Subcutaneous abdominal adipose tissue (tissue), 5 donors: ENCODE measurements around the gene FEM1A.
"Not testable (repeated sequence)": the region's sequence is repeated elsewhere in the genome, so short reads cannot be mapped to it uniquely, and the experiment has no call there.

Source experiments
- H3K27ac ChIP-seq: one replicate; pipeline ENCODE4 v1.7.0; 2013; ENCODE audit warnings: low read depth, mild to moderate bottlenecking, inconsistent platforms, low read length, moderate library complexity
- H3K27me3 ChIP-seq, 5 donors: one replicate each; pipeline ENCODE4 v1.7.0; 2013; ENCODE audit warnings: low read length in 5 of 5, inconsistent platforms in 1 of 5; ENCODE audit not compliant: control insufficient read depth in 5 of 5, insufficient read depth in 4 of 5
- H3K36me3 ChIP-seq, 5 donors: one replicate each; pipeline ENCODE4 v1.7.0; 2013; ENCODE audit warnings: low read length in 5 of 5; ENCODE audit not compliant: control insufficient read depth in 5 of 5, insufficient read depth in 5 of 5
- H3K4me1 ChIP-seq, 5 donors: one replicate each; pipeline ENCODE4 v1.7.0; 2013; ENCODE audit warnings: low read length in 5 of 5, mild to moderate bottlenecking in 3 of 5, moderate library complexity in 1 of 5; ENCODE audit not compliant: control insufficient read depth in 5 of 5, insufficient read depth in 5 of 5
- H3K4me3 ChIP-seq, 5 donors: one replicate each; pipeline ENCODE4 v1.7.0; 2013; ENCODE audit warnings: low read length in 5 of 5, low read depth in 1 of 5
- H3K9ac ChIP-seq, 5 donors: one replicate each; pipeline ENCODE4 v1.7.0; 2013; ENCODE audit warnings: low read length in 5 of 5, mild to moderate bottlenecking in 4 of 5, moderate library complexity in 3 of 5
- H3K9me3 ChIP-seq, 5 donors: one replicate each; pipeline ENCODE4 v1.7.0; 2013; ENCODE audit warnings: low read length in 5 of 5; ENCODE audit not compliant: control insufficient read depth in 5 of 5
- donor health status: healthy.
- donor health status: healthy.
- donor health status: healthy.
- donor health status: healthy.
- donor health status: healthy.

The FEM1A gene

GRCh38 chr19:4823577-4823976 is 32.0 kb downstream of the FEM1A start:
- peaks cover 0 to 14% (median 5%) of the 10 kb centered on the region in 5 donors for H3K36me3 ChIP-seq
- H3K4me1 ChIP-seq = no peaks in the 10 kb centered on the region
- H3K4me3 ChIP-seq = no peak overlapping the region
- no peaks in the 10 kb centered on the region for H3K9me3 ChIP-seq
- H3K27me3 ChIP-seq = no peaks in the 10 kb centered on the region
- no peak overlapping the region for H3K9ac ChIP-seq
- H3K27ac ChIP-seq = no peak overlapping the region

- H3K4me1 ChIP-seq = peaks cover 4 to 22% (median 19%) of the 10 kb centered on the region in 5 donors
- H3K9me3 ChIP-seq = no peaks in the 10 kb centered on the region
- H3K9ac ChIP-seq = no peak overlapping the region
- no peak overlapping the region for H3K4me3 ChIP-seq
- peak overlapping the region; percentile 60 for H3K27ac ChIP-seq
- H3K36me3 ChIP-seq = no peaks in the 10 kb centered on the region
- no peaks in the 10 kb centered on the region for H3K27me3 ChIP-seq
Measured at GRCh38 chr19:4829001-4829712, 37.6 kb downstream of the FEM1A start.

- Histone ChIP-seq H3K27me3 (no peaks in the 10 kb centered on the region), H3K27ac (peak overlapping the region; percentile 96), H3K4me3 (peak overlapping the region; percentile 74 to 91 (median 85)), H3K9me3 (no peaks in the 10 kb centered on the region), H3K9ac (peak overlapping the region; percentile 83 to 98 (median 97)), H3K36me3 (no peaks in the 10 kb centered on the region), H3K4me1 (peaks cover 4 to 22% (median 19%) of the 10 kb centered on the region in 5 donors)
Measured at GRCh38 chr19:4830332-4830731, 38.8 kb downstream of the FEM1A start.

GRCh38 chr19:4830768-4831265 is 39.3 kb downstream of the FEM1A start:
- Histone ChIP-seq H3K4me3 (peak overlapping the region; percentile 74 to 91 (median 85)), H3K27ac (peak overlapping the region; percentile 96), H3K36me3 (no peaks in the 10 kb centered on the region), H3K27me3 (no peaks in the 10 kb centered on the region), H3K4me1 (peaks cover 4 to 22% (median 19%) of the 10 kb centered on the region in 5 donors), H3K9ac (peak overlapping the region; percentile 83 to 98 (median 97)), H3K9me3 (no peaks in the 10 kb centered on the region)

- H3K27me3 ChIP-seq = no peaks in the 10 kb centered on the region
- peak within 1 kb of the TSS; percentile 83 to 98 (median 97) for H3K9ac ChIP-seq
- H3K36me3 ChIP-seq = no peaks in the 10 kb centered on the region
- H3K4me3 ChIP-seq = peak within 1 kb of the TSS; percentile 74 to 91 (median 85)
- H3K4me1 ChIP-seq = peaks cover 4 to 22% (median 19%) of the 10 kb centered on the region in 5 donors
- no peaks in the 10 kb centered on the region for H3K9me3 ChIP-seq
- peak within 1 kb of the TSS; percentile 96 for H3K27ac ChIP-seq
Measured at GRCh38 chr19:4831304-4831978, 39.9 kb downstream of the FEM1A start, which contains the start of gene TICAM1. TSS of gene TICAM1 (minus strand) at chr19:4831712. CDS start at chr19:4818377, 13,335 bp downstream.

GRCh38 chr19:4831979-4832340 is 40.4 kb downstream of the FEM1A start:
- not testable (repeated sequence) for H3K36me3 ChIP-seq, H3K27me3 ChIP-seq, H3K9me3 ChIP-seq
- Histone ChIP-seq H3K9ac (peak overlapping the region in 4 of 5 donors; percentile 83 to 97 (median 95)), H3K27ac (peak overlapping the region; percentile 96), H3K4me3 (peak overlapping the region; percentile 74 to 91 (median 83)), H3K4me1 (peaks cover 4 to 22% (median 19%) of the 10 kb centered on the region in 5 donors)

DNA sequence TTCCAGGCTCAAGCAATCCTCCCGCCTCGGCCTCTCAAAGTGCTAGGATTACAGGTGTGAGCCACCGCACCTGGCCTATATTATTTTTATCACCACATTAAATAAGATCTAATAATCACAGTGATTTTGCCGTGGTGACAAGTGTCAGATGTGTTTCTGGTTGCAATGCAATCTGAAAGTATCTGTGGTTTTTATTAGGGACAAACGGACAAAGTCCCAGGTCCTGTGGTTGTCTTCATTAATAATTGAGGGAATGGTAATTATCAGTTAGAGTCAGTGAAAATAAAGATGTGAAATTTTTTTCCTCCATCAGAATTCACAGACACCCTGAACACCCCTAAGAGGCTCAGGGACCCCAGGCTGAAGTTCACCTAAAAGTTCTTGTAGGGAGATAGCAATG is 41.2 kb downstream of the FEM1A start:
- Histone ChIP-seq H3K9ac (peak overlapping the region in 1 of 5 donors; percentile 0), H3K27me3 (no peaks in the 10 kb centered on the region), H3K9me3 (no peaks in the 10 kb centered on the region), H3K4me3 (no peak overlapping the region), H3K27ac (no peak overlapping the region), H3K36me3 (peaks cover 0 to 6% (median 2%) of the 10 kb centered on the region in 5 donors), H3K4me1 (peaks cover 4 to 22% (median 19%) of the 10 kb centered on the region in 5 donors)

- Histone ChIP-seq H3K36me3 (peaks cover 0 to 49% (median 24%) of the 10 kb centered on the region in 5 donors), H3K9me3 (no peaks in the 10 kb centered on the region), H3K27ac (no peak overlapping the region), H3K9ac (no peak overlapping the region), H3K4me3 (no peak overlapping the region), H3K4me1 (peaks cover 0 to 2% (median 0%) of the 10 kb centered on the region in 5 donors), H3K27me3 (no peaks in the 10 kb centered on the region)
Measured at GRCh38 chr19:4839192-4839591, 47.7 kb downstream of the FEM1A start.

DNA sequence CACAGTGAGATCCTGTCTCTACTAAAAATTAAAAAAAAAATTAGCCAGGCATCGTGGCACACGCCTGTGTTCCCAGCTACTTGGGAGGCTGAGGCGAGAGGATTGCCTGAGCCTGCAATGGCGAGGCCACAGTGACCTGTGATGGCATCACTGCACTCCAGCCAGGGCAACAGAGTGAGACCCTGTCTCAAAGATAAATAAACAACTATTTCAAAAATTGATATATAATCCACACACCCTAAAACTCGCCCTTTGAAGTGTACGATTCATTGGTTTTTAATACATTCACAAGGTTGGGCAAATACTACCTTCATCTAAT is 52.1 kb downstream of the FEM1A start:
- H3K36me3 ChIP-seq = peaks cover 0 to 64% (median 40%) of the 10 kb centered on the region in 5 donors
- H3K4me1 ChIP-seq = peaks cover 0 to 9% (median 8%) of the 10 kb centered on the region in 5 donors
- no peaks in the 10 kb centered on the region for H3K9me3 ChIP-seq
- no peak overlapping the region for H3K27ac ChIP-seq
- H3K9ac ChIP-seq = no peak overlapping the region
- no peaks in the 10 kb centered on the region for H3K27me3 ChIP-seq
- H3K4me3 ChIP-seq = no peak overlapping the region
